Daoy (cell line): ENCODE measurements around the gene ADGRL3. TPM values are rescaled to one million over a fixed set of nuclear protein-coding genes. Genes with fewer than 3 reads are reported as not detected.
"Not testable (repeated sequence)": the region's sequence is repeated elsewhere in the genome, so short reads cannot be mapped to it uniquely, and the experiment has no call there.

Experiments
- DNase-seq: peaks from one replicate; pipeline ENCODE4 v3.0.0-alpha.2; 2015; ENCODE audit warnings: low read depth
- total RNA-seq: library from RNA; depleted of rRNA; stranded (reverse); fragments of >200 nt; shearing (Covaris generic); gene quantifications from 2 replicates; pipeline ENCODE4 v1.2.3, GENCODE V29; 2014

Gene ADGRL3
- total RNA-seq, 1 experiment from 2014 or later = 4.6 TPM

- DNase-seq = no peak
Observed at GRCh38 chr4:61350932-61351331, 150.8 kb downstream of the ADGRL3 start.

GRCh38 chr4:61356696-61357095, 156.6 kb downstream of the ADGRL3 start:
- no peak for DNase-seq

GRCh38 chr4:61359301-61359700, 159.2 kb downstream of the ADGRL3 start:
- no peak for DNase-seq

- not testable (repeated sequence) for DNase-seq
Observed at GRCh38 chr4:61372817-61373216, 172.7 kb downstream of the ADGRL3 start.

- no peak for DNase-seq
Observed at GRCh38 chr4:61373901-61374440, 173.8 kb downstream of the ADGRL3 start.

GRCh38 chr4:61374447-61374891, 174.3 kb downstream of the ADGRL3 start:
- no peak for DNase-seq

- no peak for DNase-seq
Observed at GRCh38 chr4:61375301-61375700, 175.2 kb downstream of the ADGRL3 start.

- no peak for DNase-seq
Observed at GRCh38 chr4:61376301-61376700, 176.2 kb downstream of the ADGRL3 start.

- DNase-seq = no peak
Observed at GRCh38 chr4:61379406-61379805, 179.3 kb downstream of the ADGRL3 start.

- DNase-seq = no peak
Observed at GRCh38 chr4:61380865-61381264, 180.7 kb downstream of the ADGRL3 start.

- no peak for DNase-seq
Observed at GRCh38 chr4:61385256-61385655, 185.1 kb downstream of the ADGRL3 start.

- not testable (repeated sequence) for DNase-seq
Observed at GRCh38 chr4:61387372-61387771, 187.2 kb downstream of the ADGRL3 start.

GRCh38 chr4:61389640-61390039, 189.5 kb downstream of the ADGRL3 start:
- DNase-seq = no peak

- no peak for DNase-seq
Observed at GRCh38 chr4:61395754-61396153, 195.6 kb downstream of the ADGRL3 start.

- no peak for DNase-seq
Observed at GRCh38 chr4:61397174-61397573, 197.0 kb downstream of the ADGRL3 start.

- DNase-seq = no peak
Observed at GRCh38 chr4:61400439-61401038, 200.4 kb downstream of the ADGRL3 start.

GRCh38 chr4:61401771-61402170, 201.6 kb downstream of the ADGRL3 start:
- DNase-seq = no peak

- no peak for DNase-seq
Observed at GRCh38 chr4:61405307-61405706, 205.2 kb downstream of the ADGRL3 start.

- no peak for DNase-seq
Observed at GRCh38 chr4:61406677-61407076, 206.6 kb downstream of the ADGRL3 start.

GRCh38 chr4:61407642-61408618, 207.8 kb downstream of the ADGRL3 start:
- DNase-seq = no peak

GRCh38 chr4:61408861-61409260, 208.7 kb downstream of the ADGRL3 start:
- no peak for DNase-seq

- DNase-seq = no peak
Observed at GRCh38 chr4:61411241-61411640, 211.1 kb downstream of the ADGRL3 start.

- no peak for DNase-seq
Observed at GRCh38 chr4:61425315-61425714, 225.2 kb downstream of the ADGRL3 start.
